CD8-positive, alpha-beta memory T cell (primary cell): ENCODE results near the gene STAG1. TPM values are rescaled to one million over a fixed set of nuclear protein-coding genes. Genes with fewer than 3 reads are reported as not detected.
A peak's percentile ranks its signal among the peaks of the same experiment; 100 is the strongest.

Source experiments
- CTCF ChIA-PET: fragments of 350-600 bp; sonication (Branson Sonifier 250); formaldehyde crosslinking; loops from one replicate; lab custom pipeline; 2021; ENCODE audit warnings: antibody characterized with exemption; lab: Charles Lee
- POLR2A ChIA-PET: fragments of 350-600 bp; sonication (Branson Sonifier 250); formaldehyde crosslinking; loops from one replicate; lab custom pipeline; 2021; ENCODE audit warnings: antibody characterized with exemption; lab: Charles Lee
- DNase-seq, 5 donors: peaks; one replicate each; pipeline versions ENCODE4 v3.0.0 to v3.0.0-alpha.2; 2020 to 2022; ENCODE audit warnings: mixed read lengths in 1 of 5
- H3K27ac ChIP-seq: one replicate; pipeline ENCODE4 v1.7.0; 2013; ENCODE audit warnings: low read depth, mild to moderate bottlenecking, low read length, moderate library complexity
- H3K27me3 ChIP-seq: 2 replicates; pipeline ENCODE4 v1.7.0; 2013; ENCODE audit warnings: low read length, mild to moderate bottlenecking; ENCODE audit not compliant: insufficient read depth, poor library complexity, severe bottlenecking
- H3K36me3 ChIP-seq: 2 replicates; pipeline ENCODE4 v1.7.0; 2013; ENCODE audit warnings: mild to moderate bottlenecking, low read length, moderate library complexity; ENCODE audit not compliant: insufficient read depth
- H3K4me1 ChIP-seq: 2 replicates; pipeline ENCODE4 v1.7.0; 2013; ENCODE audit warnings: mild to moderate bottlenecking, low read length, moderate library complexity; ENCODE audit not compliant: insufficient read depth
- H3K4me3 ChIP-seq: 2 replicates; pipeline ENCODE4 v1.7.0; 2013; ENCODE audit warnings: mild to moderate bottlenecking, low read length
- H3K9me3 ChIP-seq: 2 replicates; pipeline ENCODE4 v1.7.0; 2013; ENCODE audit warnings: mild to moderate bottlenecking, low read length
- H3K27ac Mint-ChIP-seq, 8 donors: one replicate each; pipeline ENCODE4 v1.8.0; 2020 to 2021; ENCODE audit warnings: mixed read lengths in 8 of 8, mild to moderate bottlenecking in 6 of 8, inconsistent platforms in 3 of 8, moderate library complexity in 3 of 8
- H3K27me3 Mint-ChIP-seq, 2 donors: one replicate each; pipeline ENCODE4 v1.8.0; 2020 to 2021; ENCODE audit warnings: mixed read lengths in 2 of 2, mild to moderate bottlenecking in 1 of 2, moderate library complexity in 1 of 2
- H3K36me3 Mint-ChIP-seq, 3 donors: one replicate each; pipeline ENCODE4 v1.8.0; 2020 to 2021; ENCODE audit warnings: mixed read lengths in 3 of 3, inconsistent platforms in 1 of 3, mild to moderate bottlenecking in 1 of 3
- H3K4me1 Mint-ChIP-seq, 3 donors: one replicate each; pipeline ENCODE4 v1.8.0; 2020 to 2021; ENCODE audit warnings: mixed read lengths in 3 of 3, inconsistent platforms in 1 of 3, mild to moderate bottlenecking in 1 of 3
- H3K4me3 Mint-ChIP-seq, 7 donors: one replicate each; pipeline ENCODE4 v1.8.0; 2020 to 2021; ENCODE audit warnings: mixed read lengths in 7 of 7, mild to moderate bottlenecking in 6 of 7, moderate library complexity in 4 of 7, inconsistent platforms in 2 of 7
- H3K9me3 Mint-ChIP-seq, 5 donors: one replicate each; pipeline ENCODE4 v1.8.0; 2020 to 2022; ENCODE audit warnings: mixed read lengths in 5 of 5, mild to moderate bottlenecking in 3 of 5, moderate library complexity in 2 of 5, inconsistent platforms in 1 of 5
- polyA plus RNA-seq: library from polyadenylated mRNA; unstranded; fragments of 300-500 nt; fragmentation: Illumina TruSeq; gene quantifications from one replicate; pipeline ENCODE4 v1.2.3, GENCODE V29; 2021
- total RNA-seq, 2 experiments: library from RNA; stranded (reverse); gene quantifications; one replicate each; pipeline ENCODE4 v1.2.3, GENCODE V29; 2021

Gene STAG1
- total and polyA plus RNA-seq, 3 experiments from 2014 or later = 19.0 to 61.4 (median 58.5) TPM

DNA sequence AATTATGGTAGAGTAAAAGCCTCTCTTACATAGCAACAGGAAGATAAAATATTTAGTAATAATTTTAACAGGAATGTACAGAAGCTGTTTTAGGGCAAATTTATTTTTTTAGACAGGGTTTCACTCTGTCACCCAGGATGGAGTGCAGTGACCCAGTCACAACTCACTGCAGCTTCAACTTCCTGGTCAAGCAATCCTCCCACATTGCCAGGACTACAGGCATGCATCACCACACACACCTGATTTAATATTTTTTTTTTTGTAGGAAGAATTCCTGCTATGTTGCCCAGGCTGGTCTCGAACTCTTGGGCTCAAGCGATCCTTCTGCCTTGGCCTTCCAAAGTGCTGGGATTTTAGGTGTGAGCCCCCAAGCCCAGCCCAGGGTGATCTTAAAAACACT lies 440.9 kb downstream of the STAG1 start:
- ChIA-PET POLR2A (no interaction called here), CTCF (no interaction called here)
- H3K27ac Mint-ChIP-seq = no peak overlapping the region
- Histone ChIP-seq H3K27me3 (no peaks in the 10 kb centered on the region), H3K36me3 (no peaks in the 10 kb centered on the region), H3K9me3 (no peaks in the 10 kb centered on the region), H3K4me1 (no peaks in the 10 kb centered on the region), H3K4me3 (no peak overlapping the region), H3K27ac (no peak overlapping the region)
- peaks cover 0 to 1% (median 0%) of the 10 kb centered on the region in 3 donors for H3K4me1 Mint-ChIP-seq
- no peaks in the 10 kb centered on the region for H3K27me3 Mint-ChIP-seq
- no peak for DNase-seq
- H3K9me3 Mint-ChIP-seq = no peaks in the 10 kb centered on the region
- H3K36me3 Mint-ChIP-seq = peaks cover 11 to 29% (median 12%) of the 10 kb centered on the region in 3 donors
- no peak overlapping the region for H3K4me3 Mint-ChIP-seq

DNA sequence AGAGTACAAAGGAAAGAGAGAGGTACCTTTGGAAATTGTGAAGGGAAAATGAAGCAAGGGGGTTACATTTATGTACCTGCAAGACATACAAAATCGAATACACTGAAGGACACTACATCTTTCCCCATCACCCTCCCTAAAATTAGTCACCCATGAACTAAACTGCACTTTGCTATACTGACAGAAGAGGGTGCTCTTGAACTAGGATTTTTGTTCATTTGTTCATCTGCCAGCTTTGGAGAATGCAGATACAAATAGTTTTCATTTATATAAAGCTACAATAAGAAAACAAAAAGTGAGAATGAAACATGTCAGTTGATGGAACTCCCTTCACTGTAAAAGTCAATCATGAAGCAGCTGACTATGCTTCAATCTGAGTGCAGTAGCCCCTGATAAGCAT lies 446.3 kb downstream of the STAG1 start:
- ChIA-PET CTCF (interaction anchor here (0.8 to 1.3 kb wide), 2 partner anchors 234 to 708 kb away, joined by 3 read pairs; no protein-coding TSS in a partner anchor), POLR2A (no interaction called here)
- Mint-ChIP-seq H3K36me3 (peaks cover 0 to 33% (median 17%) of the 10 kb centered on the region in 3 donors), H3K27me3 (no peaks in the 10 kb centered on the region), H3K27ac (no peak overlapping the region), H3K4me1 (no peaks in the 10 kb centered on the region), H3K9me3 (peaks cover 0 to 2% (median 0%) of the 10 kb centered on the region in 5 donors), H3K4me3 (no peak overlapping the region)
- no peak overlapping the region for H3K27ac ChIP-seq
- DNase-seq = no peak
- H3K27me3 ChIP-seq = no peaks in the 10 kb centered on the region
- no peak overlapping the region for H3K4me3 ChIP-seq
- H3K9me3 ChIP-seq = no peaks in the 10 kb centered on the region
- no peaks in the 10 kb centered on the region for H3K4me1 ChIP-seq
- no peaks in the 10 kb centered on the region for H3K36me3 ChIP-seq

DNA sequence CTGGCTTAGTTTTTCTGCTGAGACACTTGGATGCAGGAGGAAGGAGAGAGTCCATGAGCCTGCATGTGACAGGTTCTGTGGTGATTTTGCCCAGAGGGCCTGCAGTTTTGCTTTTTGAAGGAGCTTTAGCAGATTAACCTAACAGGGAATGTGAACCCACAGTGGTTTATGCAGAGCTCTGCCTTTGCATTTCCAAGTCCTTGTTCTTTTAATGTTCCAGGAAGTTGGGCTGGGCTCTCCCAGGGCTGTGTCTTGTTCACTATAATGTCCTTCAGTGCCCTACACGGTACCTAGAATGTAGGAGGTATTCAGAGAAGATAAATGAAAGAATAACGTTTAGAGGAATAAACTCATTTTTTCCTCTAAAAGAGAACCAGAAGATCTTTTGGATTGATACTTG lies 451.7 kb downstream of the STAG1 start:
- POLR2A ChIA-PET = no interaction called here
- Mint-ChIP-seq H3K4me1 (no peaks in the 10 kb centered on the region), H3K27ac (no peak overlapping the region), H3K4me3 (no peak overlapping the region), H3K9me3 (no peaks in the 10 kb centered on the region), H3K36me3 (peaks cover 3 to 60% (median 15%) of the 10 kb centered on the region in 3 donors), H3K27me3 (no peaks in the 10 kb centered on the region)
- no peak for DNase-seq
- H3K4me3 ChIP-seq = no peak overlapping the region
- no peaks in the 10 kb centered on the region for H3K4me1 ChIP-seq
- H3K9me3 ChIP-seq = no peaks in the 10 kb centered on the region
- H3K27ac ChIP-seq = no peak overlapping the region
- CTCF ChIA-PET = no interaction called here
- H3K36me3 ChIP-seq = peaks cover 8% of the 10 kb centered on the region
- no peaks in the 10 kb centered on the region for H3K27me3 ChIP-seq

DNA sequence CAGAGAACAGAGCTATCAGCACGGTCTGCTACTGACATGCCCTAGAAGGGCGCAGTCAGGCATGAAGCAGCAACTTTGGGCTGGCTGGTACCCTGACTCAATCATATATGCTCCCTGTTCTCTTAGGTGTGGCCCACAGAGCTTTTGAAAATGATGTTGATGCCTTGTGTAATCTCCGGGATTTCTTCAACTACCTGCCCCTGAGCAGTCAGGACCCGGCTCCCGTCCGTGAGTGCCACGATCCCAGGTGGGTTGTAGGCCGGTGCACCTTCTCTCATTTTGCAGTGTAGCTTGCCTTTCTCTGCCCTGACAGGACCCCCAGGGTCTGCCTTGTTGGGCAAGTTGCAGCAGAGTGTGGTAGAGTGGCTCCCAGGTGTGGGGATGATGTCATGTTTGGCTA lies 454.4 kb downstream of the STAG1 start:
- H3K9me3 Mint-ChIP-seq = no peaks in the 10 kb centered on the region
- Histone ChIP-seq H3K27me3 (no peaks in the 10 kb centered on the region), H3K9me3 (no peaks in the 10 kb centered on the region), H3K27ac (no peak overlapping the region), H3K36me3 (peaks cover 16% of the 10 kb centered on the region), H3K4me3 (no peak overlapping the region), H3K4me1 (no peaks in the 10 kb centered on the region)
- peaks cover 3 to 73% (median 22%) of the 10 kb centered on the region in 3 donors for H3K36me3 Mint-ChIP-seq
- H3K27me3 Mint-ChIP-seq = no peaks in the 10 kb centered on the region
- no peak overlapping the region for H3K4me3 Mint-ChIP-seq
- DNase-seq = no peak
- ChIA-PET CTCF (no interaction called here), POLR2A (no interaction called here)
- H3K4me1 Mint-ChIP-seq = no peaks in the 10 kb centered on the region
- H3K27ac Mint-ChIP-seq = peak overlapping the region in 1 of 8 donors; percentile 2

DNA sequence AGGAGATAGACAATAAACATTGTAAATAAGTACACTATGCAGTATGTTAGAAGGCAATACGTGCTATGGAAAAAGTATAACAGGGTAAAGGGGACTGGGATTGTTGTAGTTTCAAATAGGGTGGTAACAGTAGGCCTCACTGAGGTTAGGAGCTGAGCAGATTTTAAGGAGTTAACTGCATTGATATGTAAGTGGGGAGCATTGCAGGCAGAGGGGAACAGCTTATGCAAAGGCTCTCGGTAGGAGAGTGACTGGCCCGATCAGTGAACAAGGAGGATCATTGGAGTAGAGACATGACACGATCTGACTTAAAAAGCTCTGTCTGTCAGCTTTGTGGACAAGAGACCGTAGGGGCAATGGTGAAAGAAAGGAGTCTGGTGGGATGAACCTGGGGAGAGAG lies 455.2 kb downstream of the STAG1 start:
- Histone ChIP-seq H3K4me3 (no peak overlapping the region), H3K36me3 (peaks cover 16% of the 10 kb centered on the region), H3K4me1 (no peaks in the 10 kb centered on the region), H3K27me3 (no peaks in the 10 kb centered on the region), H3K9me3 (no peaks in the 10 kb centered on the region), H3K27ac (no peak overlapping the region)
- Mint-ChIP-seq H3K9me3 (no peaks in the 10 kb centered on the region), H3K36me3 (peaks cover 3 to 77% (median 26%) of the 10 kb centered on the region in 3 donors), H3K27ac (peak overlapping the region in 2 of 8 donors; percentile 22 to 84), H3K4me3 (no peak overlapping the region), H3K4me1 (no peaks in the 10 kb centered on the region), H3K27me3 (no peaks in the 10 kb centered on the region)
- ChIA-PET CTCF (no interaction called here), POLR2A (no interaction called here)
- no peak for DNase-seq

DNA sequence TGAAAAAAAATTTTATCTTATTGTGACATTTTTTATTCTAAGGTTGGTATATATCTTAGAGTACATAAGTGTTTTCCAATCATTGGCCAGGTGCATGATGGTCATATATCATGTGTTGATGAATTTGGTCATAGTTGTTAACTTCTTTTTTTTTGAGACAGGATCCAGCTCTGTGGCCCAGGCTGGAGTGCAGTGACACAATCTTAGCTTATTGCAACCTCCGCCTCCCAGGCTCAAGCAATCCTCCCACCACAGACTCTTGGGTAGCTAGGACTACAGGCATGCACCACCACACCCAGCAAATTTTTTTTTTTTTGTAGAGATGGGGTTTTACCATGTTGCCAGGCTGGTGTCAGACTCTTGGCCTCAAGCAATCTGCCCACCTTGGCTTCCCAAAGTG lies 458.0 kb downstream of the STAG1 start:
- Mint-ChIP-seq H3K27me3 (no peaks in the 10 kb centered on the region), H3K27ac (no peak overlapping the region), H3K4me3 (no peak overlapping the region), H3K9me3 (no peaks in the 10 kb centered on the region), H3K4me1 (no peaks in the 10 kb centered on the region), H3K36me3 (peaks cover 3 to 71% (median 30%) of the 10 kb centered on the region in 3 donors)
- no peak for DNase-seq
- H3K27ac ChIP-seq = no peak overlapping the region
- no peaks in the 10 kb centered on the region for H3K27me3 ChIP-seq
- peaks cover 16% of the 10 kb centered on the region for H3K36me3 ChIP-seq
- POLR2A ChIA-PET = interaction anchor here (0.6 kb wide), 1 partner anchor 634 kb away, joined by 5 read pairs; no protein-coding TSS in a partner anchor
- H3K4me1 ChIP-seq = no peaks in the 10 kb centered on the region
- H3K9me3 ChIP-seq = no peaks in the 10 kb centered on the region
- no peak overlapping the region for H3K4me3 ChIP-seq
- CTCF ChIA-PET = interaction anchor here (1.4 kb wide), 1 partner anchor 458 kb away, joined by 3 read pairs; the partner anchor contains the start of gene STAG1

DNA sequence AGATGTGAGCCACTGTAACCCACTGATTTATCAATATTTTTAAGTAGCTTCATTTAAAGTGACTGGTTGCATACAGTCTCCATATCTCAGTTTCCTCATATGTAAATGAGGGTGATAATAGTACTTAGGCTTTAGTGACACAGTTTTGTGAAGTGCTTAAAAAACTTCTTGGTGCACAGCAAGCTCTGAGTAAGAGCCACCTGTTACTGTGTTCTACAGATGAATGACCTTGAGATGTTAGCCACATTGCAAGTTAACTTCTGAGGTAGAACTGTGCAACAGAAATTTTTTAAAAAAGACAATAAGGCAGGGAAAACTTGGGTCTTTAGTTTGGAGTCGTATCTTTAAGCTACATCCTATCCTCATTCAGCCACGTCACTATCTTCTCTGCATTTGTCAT lies 458.9 kb downstream of the STAG1 start:
- no peaks in the 10 kb centered on the region for H3K9me3 Mint-ChIP-seq
- H3K27ac ChIP-seq = no peak overlapping the region
- CTCF ChIA-PET = no interaction called here

DNA sequence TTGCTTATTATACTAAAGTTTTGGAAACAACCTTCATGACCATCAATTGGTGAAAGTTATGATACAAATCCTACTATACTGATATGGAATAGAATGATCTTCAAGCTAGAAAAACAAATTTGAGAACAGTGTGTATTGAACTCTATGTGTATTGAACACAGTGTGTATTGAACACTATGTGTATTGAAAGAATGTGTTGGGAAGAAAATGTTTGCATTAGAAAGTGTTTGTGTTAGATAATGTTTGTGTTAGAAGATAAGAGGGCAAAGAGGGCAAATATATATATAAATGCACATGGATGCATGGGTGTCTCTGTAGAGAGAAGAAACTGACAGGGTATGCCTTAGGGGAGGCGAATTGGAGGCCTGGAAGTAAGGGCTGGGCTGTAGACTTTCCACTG lies 459.7 kb downstream of the STAG1 start:
- Mint-ChIP-seq H3K4me3 (no peak overlapping the region), H3K36me3 (peaks cover 1 to 63% (median 32%) of the 10 kb centered on the region in 3 donors), H3K27ac (peak overlapping the region in 1 of 8 donors; percentile 3), H3K27me3 (no peaks in the 10 kb centered on the region), H3K9me3 (no peaks in the 10 kb centered on the region), H3K4me1 (no peaks in the 10 kb centered on the region)
- POLR2A ChIA-PET = interaction anchor here (0.6 kb wide), 1 partner anchor 39 kb away, joined by 6 read pairs; no protein-coding TSS in a partner anchor
- CTCF ChIA-PET = no interaction called here
- no peak overlapping the region for H3K27ac ChIP-seq
- peaks cover 16% of the 10 kb centered on the region for H3K36me3 ChIP-seq
- H3K27me3 ChIP-seq = no peaks in the 10 kb centered on the region
- H3K4me1 ChIP-seq = no peaks in the 10 kb centered on the region
- no peak overlapping the region for H3K4me3 ChIP-seq
- H3K9me3 ChIP-seq = no peaks in the 10 kb centered on the region
- no peak for DNase-seq

More for the DNA sequence above, 458.9 kb downstream of the STAG1 start:
- H3K4me1 ChIP-seq = no peaks in the 10 kb centered on the region
- POLR2A ChIA-PET = no interaction called here
- no peaks in the 10 kb centered on the region for H3K27me3 ChIP-seq
- Mint-ChIP-seq H3K36me3 (peaks cover 3 to 66% (median 30%) of the 10 kb centered on the region in 3 donors), H3K4me1 (no peaks in the 10 kb centered on the region), H3K27me3 (no peaks in the 10 kb centered on the region), H3K4me3 (no peak overlapping the region), H3K27ac (peak overlapping the region in 2 of 8 donors; percentile 5 to 47)
- no peak overlapping the region for H3K4me3 ChIP-seq
- peaks cover 16% of the 10 kb centered on the region for H3K36me3 ChIP-seq
- DNase-seq = no peak
- H3K9me3 ChIP-seq = no peaks in the 10 kb centered on the region
